HepG2 (cell line): Measurements from ENCODE around the gene CFL1. TPM values are rescaled to one million over a fixed set of nuclear protein-coding genes. Genes with fewer than 3 reads are reported as not detected.

Experiments used
- ARNTL ChIP-seq: sonication (generic); formaldehyde crosslinking; IDR thresholded peaks from 2 replicates; pipeline ENCODE4 v1.4.0; 2020; ENCODE audit warnings: mild to moderate bottlenecking, missing genetic modification reagents
- ATF4 ChIP-seq, 2 experiments: fragments of 450-650 bp in 1 of 2; sonication (generic) in 1 of 2; formaldehyde crosslinking; IDR thresholded peaks; 2 replicates each; pipeline versions ENCODE4 v1.5.0 to v1.8.0; 2020 to 2022; ENCODE audit warnings: mild to moderate bottlenecking in 1 of 2, missing genetic modification reagents in 1 of 2
- ETV6 ChIP-seq: sonication (generic); formaldehyde crosslinking; conservative IDR thresholded peaks from 2 replicates; pipeline ENCODE4 v1.4.0; 2020; ENCODE audit warnings: missing genetic modification reagents
- HOXA3 ChIP-seq: sonication (generic); formaldehyde crosslinking; IDR thresholded peaks from 2 replicates; pipeline ENCODE4 v1.5.0; 2020; ENCODE audit warnings: missing genetic modification reagents
- MBD4 ChIP-seq: IDR thresholded peaks from 2 replicates; pipeline ENCODE4 v1.6.1; 2012; ENCODE audit warnings: low read length, inconsistent platforms, borderline replicate concordance
- MIER2 ChIP-seq: IDR thresholded peaks from 2 replicates; pipeline ENCODE4 v1.6.1; 2016; ENCODE audit warnings: missing biosample characterization, missing genetic modification reagents
- NR2F2 ChIP-seq: IDR thresholded peaks from 2 replicates; pipeline ENCODE4 v1.6.1; 2012; ENCODE audit warnings: low read depth, inconsistent platforms, borderline replicate concordance
- RFX1 ChIP-seq: fragments of 450-650 bp; IDR thresholded peaks from 2 replicates; pipeline ENCODE4 v1.6.1; 2017
- STAT5B ChIP-seq: sonication (generic); formaldehyde crosslinking; IDR thresholded peaks from 2 replicates; pipeline ENCODE4 v1.4.0; 2020; ENCODE audit warnings: missing genetic modification reagents
- TCF7L2 ChIP-seq: IDR thresholded peaks from 2 replicates; pipeline ENCODE4 v1.6.1; 2011; ENCODE audit warnings: mild to moderate bottlenecking, low read depth, low read length, moderate library complexity
- TEAD2 ChIP-seq: sonication (generic); formaldehyde crosslinking; IDR thresholded peaks from 2 replicates; pipeline ENCODE4 v1.9.0; 2021; ENCODE audit warnings: missing genetic modification reagents
- ZFP36L1 ChIP-seq: sonication (generic); formaldehyde crosslinking; IDR thresholded peaks from 2 replicates; pipeline ENCODE4 v1.8.0; 2022; ENCODE audit warnings: mild to moderate bottlenecking, missing genetic modification reagents, moderate library complexity
- ZNF281 ChIP-seq: sonication (generic); formaldehyde crosslinking; IDR thresholded peaks from 2 replicates; pipeline ENCODE4 v1.4.0; 2020; ENCODE audit warnings: missing genetic modification reagents, borderline replicate concordance
- ZNF292 ChIP-seq: sonication (generic); formaldehyde crosslinking; IDR thresholded peaks from 2 replicates; pipeline ENCODE4 v1.8.1; 2022; ENCODE audit warnings: mild to moderate bottlenecking, low read depth, missing genetic modification reagents, borderline replicate concordance
- ZNF318 ChIP-seq: sonication (generic); formaldehyde crosslinking; IDR thresholded peaks from 2 replicates; pipeline ENCODE4 v1.4.0; 2020; ENCODE audit warnings: mild to moderate bottlenecking, missing genetic modification reagents
- ZNF598 ChIP-seq: sonication (generic); formaldehyde crosslinking; IDR thresholded peaks from 2 replicates; pipeline ENCODE4 v1.5.1; 2020; ENCODE audit warnings: mild to moderate bottlenecking, missing genetic modification reagents, borderline replicate concordance
- ZNF607 ChIP-seq: sonication (generic); formaldehyde crosslinking; IDR thresholded peaks from 2 replicates; pipeline ENCODE4 v1.5.1; 2020; ENCODE audit warnings: missing genetic modification reagents, mild to moderate bottlenecking, borderline replicate concordance
- ZNF878 ChIP-seq: sonication (generic); formaldehyde crosslinking; IDR thresholded peaks from 2 replicates; pipeline ENCODE4 v1.8.1; 2023; ENCODE audit warnings: mild to moderate bottlenecking, missing genetic modification reagents, moderate library complexity
- polyA plus RNA-seq, 8 experiments: library from polyadenylated mRNA; depleted of rRNA in 3 of 8; stranded (reverse) in 7 of 8; unstranded in 1 of 8; fragments of >200 nt; fragmentation: Illumina TruSeq in 4 of 8; extraction: Trizol in 4 of 8; gene quantifications; 2 replicates each; pipeline versions ENCODE4 v1.2.1 to v1.2.3, GENCODE V29; 2011 to 2016; ENCODE audit warnings: low read depth in 4 of 8, missing spikeins in 1 of 8, mixed read lengths in 1 of 8; ENCODE audit not compliant: insufficient read depth in 1 of 8
- total RNA-seq, 5 experiments: library from RNA; depleted of rRNA; stranded (reverse); fragments of >200 nt; fragmentation: Illumina TruSeq; extraction: Trizol; gene quantifications; 2 replicates each; pipeline ENCODE4 v1.2.3, GENCODE V29; 2016; ENCODE audit warnings: low read depth in 1 of 5

Gene CFL1
- total and polyA plus RNA-seq, 2 of the 13 experiments (the other 11 are each of a cell fraction or from before 2014, with no cell fraction given): 379 to 383 TPM

GRCh38 chr11:65888163-65888814 is 30.3 kb upstream of the CFL1 start, which contains the start of gene FIBP (continued):
- TF ChIP-seq ZNF281 (CRISPR knock-in tag) (peak; percentile 30; the same call in 1 of the 2 replicates), NR2F2 (no peak), STAT5B (CRISPR knock-in tag) (no peak), ETV6 (CRISPR knock-in tag) (no peak), MIER2 (CRISPR knock-in tag) (no peak), ZNF878 (CRISPR knock-in tag) (0 out of 2 replicates have a peak, but pooled peaks have one; percentile 72), HOXA3 (CRISPR knock-in tag) (peak; percentile 80), ATF4 (CRISPR knock-in tag; IDR thresholded peaks at IDR 0.05) (no peak), RFX1 (no peak), ZNF292 (no peak), ZNF598 (CRISPR knock-in tag) (no peak), ZFP36L1 (CRISPR knock-in tag) (no peak), TEAD2 (no peak), MBD4 (no peak), TCF7L2 (no peak), ZNF318 (CRISPR knock-in tag) (no peak), ARNTL (CRISPR knock-in tag) (no peak; the same call in 1 of the 2 replicates), ZNF607 (CRISPR knock-in tag) (no peak)
